B cell (primary cell): Measurements from ENCODE around the gene ZNF433. TPM values are rescaled to one million over a fixed set of nuclear protein-coding genes. Genes with fewer than 3 reads are reported as not detected.
A peak's percentile ranks its signal among the peaks of the same experiment; 100 is the strongest.

Source experiments
- ATAC-seq: fragments of 200-7000 bp; cut with Tn5 transposase; one replicate; pipeline ENCODE4 v1.10.0; 2021; ENCODE audit warnings: low read depth, mild to moderate bottlenecking, moderate number of reproducible peaks, moderate library complexity
- CTCF ChIA-PET: fragments of 350-600 bp; sonication (Branson Sonifier 250); formaldehyde crosslinking; loops from one replicate; lab custom pipeline; 2021; ENCODE audit warnings: antibody characterized with exemption, inconsistent platforms; lab: Charles Lee
- POLR2A ChIA-PET: fragments of 350-600 bp; sonication (Branson Sonifier 250); formaldehyde crosslinking; loops from one replicate; lab custom pipeline; 2021; ENCODE audit warnings: antibody characterized with exemption; lab: Charles Lee
- DNase-seq: peaks from one replicate; pipeline ENCODE4 v3.0.0; 2013
- H2AFZ ChIP-seq: 2 replicates; pipeline ENCODE4 v1.6.1; 2012; ENCODE audit warnings: mild to moderate bottlenecking, low read depth, low read length; ENCODE audit not compliant: insufficient read depth, poor library complexity, severe bottlenecking
- H3K27ac ChIP-seq, 2 donors: 1 replicate in 1 of 2; 2 replicates in 1 of 2; pipeline ENCODE4 v1.5.1; 2012 to 2013; ENCODE audit warnings: low read length in 2 of 2, mild to moderate bottlenecking in 2 of 2, moderate library complexity in 1 of 2
- H3K27me3 ChIP-seq, 4 experiments: fragments of 200-600 bp in 1 of 4; sonication (generic) in 1 of 4; replicated peaks in 1 of 4; 1 replicate in 2 of 4; 2 replicates in 2 of 4; pipeline versions ENCODE4 v1.6.1 to v1.7.0; 2013 to 2016; ENCODE audit warnings: low read length in 3 of 4, mild to moderate bottlenecking in 2 of 4, mixed read lengths in 1 of 4, moderate library complexity in 1 of 4; ENCODE audit not compliant: insufficient read depth in 4 of 4, control insufficient read depth in 3 of 4; ENCODE audit errors: control extremely low read depth in 1 of 4
- H3K36me3 ChIP-seq, 2 experiments: replicated peaks in 1 of 2; 1 replicate in 1 of 2; 2 replicates in 1 of 2; pipeline versions ENCODE4 v1.6.1 to v1.7.1; 2013; ENCODE audit warnings: low read length in 1 of 2; ENCODE audit not compliant: insufficient read depth in 2 of 2, control insufficient read depth in 1 of 2; ENCODE audit errors: control extremely low read depth in 1 of 2, extremely low read depth in 1 of 2
- H3K4me1 ChIP-seq, 2 donors: fragments of 200-600 bp in 1 of 2; sonication (generic) in 1 of 2; 1 replicate in 1 of 2; 2 replicates in 1 of 2; pipeline versions ENCODE4 v1.5.1 to v1.6.1; 2013 to 2017; ENCODE audit warnings: low read length in 2 of 2; ENCODE audit not compliant: control insufficient read depth in 2 of 2, insufficient read depth in 2 of 2
- H3K4me2 ChIP-seq: replicated peaks from 2 replicates; pipeline ENCODE3; 2012; ENCODE audit warnings: mild to moderate bottlenecking, low read depth, low read length; ENCODE audit not compliant: poor library complexity, severe bottlenecking
- H3K4me3 ChIP-seq, 5 experiments: fragments of 200-600 bp in 1 of 5; sonication (generic) in 1 of 5; 1 replicate in 3 of 5; 2 replicates in 2 of 5; pipeline versions ENCODE4 v1.5.1 to v1.7.0; 2011 to 2016; ENCODE audit warnings: low read length in 4 of 5, mild to moderate bottlenecking in 4 of 5, low read depth in 2 of 5, control low read depth in 1 of 5, moderate library complexity in 1 of 5; ENCODE audit not compliant: insufficient read depth in 1 of 5; ENCODE audit errors: control extremely low read depth in 1 of 5, extremely low read depth in 1 of 5
- H3K79me2 ChIP-seq: fragments of 200-600 bp; sonication (generic); one replicate; pipeline ENCODE4 v1.6.0; 2016; ENCODE audit warnings: low read length; ENCODE audit not compliant: control insufficient read depth, insufficient read depth
- H3K9ac ChIP-seq: fragments of 200-600 bp; sonication (generic); 2 replicates; pipeline ENCODE4 v1.6.1; 2017; ENCODE audit warnings: mild to moderate bottlenecking, low read length, moderate library complexity
- H3K9me3 ChIP-seq, 3 donors: one replicate each; pipeline versions ENCODE4 v1.6.1 to v1.7.1; 2013; ENCODE audit warnings: low read length in 2 of 3; ENCODE audit not compliant: control insufficient read depth in 2 of 3, insufficient read depth in 1 of 3; ENCODE audit errors: control extremely low read depth in 1 of 3
- H4K20me1 ChIP-seq: 2 replicates; pipeline ENCODE4 v1.6.0; 2012; ENCODE audit warnings: mild to moderate bottlenecking, low read length; ENCODE audit not compliant: insufficient read depth, control insufficient read depth, poor library complexity, severe bottlenecking
- H3K27ac Mint-ChIP-seq: one replicate; pipeline ENCODE4 v1.8.0; 2021; ENCODE audit warnings: mixed read lengths
- H3K27me3 Mint-ChIP-seq: one replicate; pipeline ENCODE4 v1.8.0; 2021; ENCODE audit warnings: mixed read lengths
- H3K4me1 Mint-ChIP-seq: one replicate; pipeline ENCODE4 v1.8.0; 2021; ENCODE audit warnings: mixed read lengths
- H3K4me3 Mint-ChIP-seq: one replicate; pipeline ENCODE4 v1.8.0; 2021; ENCODE audit warnings: mixed read lengths
- H3K9me3 Mint-ChIP-seq: one replicate; pipeline ENCODE4 v1.8.0; 2022; ENCODE audit warnings: mixed read lengths; ENCODE audit not compliant: insufficient read depth
- EZH2 ChIP-seq: IDR thresholded peaks from 2 replicates; pipeline ENCODE4 v1.6.1; 2012; ENCODE audit warnings: borderline replicate concordance, low read depth, mild to moderate bottlenecking, moderate library complexity, low read length; ENCODE audit not compliant: insufficient read depth, poor library complexity, severe bottlenecking
- WGBS: methylation state at CpG from one replicate; pipeline ENCODE4 v1.1.5; 2013; ENCODE audit warnings: missing lambda C conversion rate; ENCODE audit not compliant: insufficient coverage; 5-methylcytosine and 5-hydroxymethylcytosine counted together
- intact Hi-C: fragments of 100-400 bp; cut with micrococcal nuclease; formaldehyde crosslinking; loops from one replicate; pipeline ENCODE4 v1.10.0; 2022
- polyA plus RNA-seq: library from polyadenylated mRNA; depleted of rRNA; stranded (reverse); fragments of >200 nt; gene quantifications from 2 replicates; pipeline ENCODE4 v1.2.3, GENCODE V29; 2012
- total RNA-seq, 2 donors: library from RNA; stranded (reverse); fragments of 120-200 nt in 1 of 2; gene quantifications; 1 replicate in 1 of 2; 2 replicates in 1 of 2; pipeline versions ENCODE4 v1.2.3 to v1.2.4, GENCODE V29; 2013 to 2022
- TF ChIP-seq, protein P1 (sequence below): fragments of 200-600 bp; IDR thresholded peaks from one replicate; pipeline ENCODE4 v1.8.0; 2022; ENCODE audit warnings: antibody characterized with exemption, mild to moderate bottlenecking

Gene ZNF433
- total and polyA plus RNA-seq, 2 donors (not counting 1 experiment from before 2014, with no cell fraction given), result 1.3 to 7.3 TPM

DNA sequence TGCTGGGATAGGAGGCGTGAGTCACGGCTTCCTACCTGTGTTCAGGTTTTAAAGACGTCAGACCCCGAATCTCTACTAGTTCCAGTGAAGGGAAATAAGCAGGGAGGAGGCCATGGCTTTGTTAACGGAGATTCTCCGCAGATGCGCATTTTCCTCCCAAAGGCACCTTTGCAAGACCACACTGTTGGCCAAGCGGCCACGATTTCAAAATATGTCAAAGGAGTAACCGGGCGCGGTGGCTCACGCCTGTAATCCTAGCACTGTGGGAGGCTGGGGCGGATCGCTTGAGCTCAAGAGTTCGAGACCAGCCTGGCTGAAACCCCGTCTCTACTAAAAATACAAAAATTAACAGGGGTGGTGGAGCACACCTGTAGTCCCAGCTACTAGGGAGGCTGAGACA is 48.7 kb downstream of the ZNF433 start:
- Mint-ChIP-seq H3K27ac (no peak overlapping the region), H3K4me3 (no peak overlapping the region), H3K27me3 (no peaks in the 10 kb centered on the region), H3K4me1 (peaks cover 17% of the 10 kb centered on the region), H3K9me3 (no peaks in the 10 kb centered on the region)
- no peak overlapping the region for H3K9ac ChIP-seq
- H3K79me2 ChIP-seq, result peaks cover 33% of the 10 kb centered on the region
- ATAC-seq (no peak), DNase-seq (no peak)
- no peaks in the 10 kb centered on the region for H3K36me3 ChIP-seq
- no peaks in the 10 kb centered on the region for H3K27me3 ChIP-seq
- peaks cover 12% of the 10 kb centered on the region for H4K20me1 ChIP-seq
- H3K27ac ChIP-seq, result no peak overlapping the region
- peaks cover 0 to 6% of the 10 kb centered on the region in 2 donors for H3K4me1 ChIP-seq
- H3K4me2 ChIP-seq, result peak overlapping the region; percentile 96
- peaks cover 1 to 13% (median 10%) of the 10 kb centered on the region in 3 donors for H3K9me3 ChIP-seq
- no peak overlapping the region for H3K4me3 ChIP-seq
- intact Hi-C loops, result loop anchor here (1.0 to 5.0 kb wide), 3 partner anchors 78 to 188 kb away; partner anchors contain the start of genes ZNF440, ZNF491 and ZNF844
- no peak overlapping the region for H2AFZ ChIP-seq
- WGBS, result 100% methylated on average over 4 of the region's 17 CpGs
- CTCF ChIA-PET, result interaction anchor here (1.0 to 7.3 kb wide), 4 partner anchors 24 to 189 kb away, joined by 3 to 173 read pairs (median 67); partner anchors contain the start of genes ZNF700 and ZNF763
- TF ChIP-seq EZH2, result no peak
- TF ChIP-seq, protein P1, sequence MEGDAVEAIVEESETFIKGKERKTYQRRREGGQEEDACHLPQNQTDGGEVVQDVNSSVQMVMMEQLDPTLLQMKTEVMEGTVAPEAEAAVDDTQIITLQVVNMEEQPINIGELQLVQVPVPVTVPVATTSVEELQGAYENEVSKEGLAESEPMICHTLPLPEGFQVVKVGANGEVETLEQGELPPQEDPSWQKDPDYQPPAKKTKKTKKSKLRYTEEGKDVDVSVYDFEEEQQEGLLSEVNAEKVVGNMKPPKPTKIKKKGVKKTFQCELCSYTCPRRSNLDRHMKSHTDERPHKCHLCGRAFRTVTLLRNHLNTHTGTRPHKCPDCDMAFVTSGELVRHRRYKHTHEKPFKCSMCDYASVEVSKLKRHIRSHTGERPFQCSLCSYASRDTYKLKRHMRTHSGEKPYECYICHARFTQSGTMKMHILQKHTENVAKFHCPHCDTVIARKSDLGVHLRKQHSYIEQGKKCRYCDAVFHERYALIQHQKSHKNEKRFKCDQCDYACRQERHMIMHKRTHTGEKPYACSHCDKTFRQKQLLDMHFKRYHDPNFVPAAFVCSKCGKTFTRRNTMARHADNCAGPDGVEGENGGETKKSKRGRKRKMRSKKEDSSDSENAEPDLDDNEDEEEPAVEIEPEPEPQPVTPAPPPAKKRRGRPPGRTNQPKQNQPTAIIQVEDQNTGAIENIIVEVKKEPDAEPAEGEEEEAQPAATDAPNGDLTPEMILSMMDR, result no peak
- POLR2A ChIA-PET, result interaction anchor here (0.6 to 3.5 kb wide), 4 partner anchors 22 to 1170 kb away, joined by 3 to 38 read pairs (median 22); partner anchors contain the start of genes ZNF700 and ZNF763

DNA sequence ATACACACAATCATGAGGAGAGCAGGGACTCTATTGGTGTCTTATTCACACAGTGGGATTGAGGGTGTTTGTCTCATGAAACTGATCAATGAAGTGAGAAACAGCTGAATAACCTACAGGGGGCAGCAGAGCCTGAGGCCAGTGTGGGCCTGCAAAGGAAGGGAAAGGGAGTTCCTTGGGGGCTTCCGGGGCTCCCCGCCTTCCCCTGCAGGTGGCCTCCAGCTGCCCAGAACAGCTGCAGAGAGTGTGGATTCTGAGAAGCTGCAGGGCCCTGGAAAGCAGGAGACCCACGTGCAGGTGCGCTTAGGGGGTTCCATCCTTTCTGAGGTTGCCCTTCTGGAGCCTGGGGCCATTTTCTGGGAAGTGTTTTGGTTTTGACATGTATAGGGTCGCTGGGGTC is 50.5 kb downstream of the ZNF433 start:
- no peaks in the 10 kb centered on the region for H3K9me3 Mint-ChIP-seq
- Histone ChIP-seq H3K4me3 (no peak overlapping the region), H3K4me2 (no peak overlapping the region), H3K27ac (no peak overlapping the region), H3K27me3 (no peaks in the 10 kb centered on the region), H3K79me2 (peaks cover 15% of the 10 kb centered on the region), H3K9ac (no peak overlapping the region), H3K4me1 (peaks cover 3 to 13% of the 10 kb centered on the region in 2 donors), H2AFZ (no peak overlapping the region), H3K36me3 (no peaks in the 10 kb centered on the region), H3K9me3 (peaks cover 4 to 29% (median 27%) of the 10 kb centered on the region in 3 donors), H4K20me1 (peaks cover 8% of the 10 kb centered on the region)
- WGBS, result 41% methylated on average over 5 of the region's 5 CpGs
- intact Hi-C loops, result loop anchor here (5.0 kb wide), 1 partner anchor 173 kb away; the partner anchor contains the start of gene ZNF440
- H3K27ac Mint-ChIP-seq, result no peak overlapping the region
- peaks cover 17% of the 10 kb centered on the region for H3K4me1 Mint-ChIP-seq
- ChIA-PET CTCF (interaction anchor here (1.0 to 7.2 kb wide), 4 partner anchors 21 to 132 kb away, joined by 3 to 173 read pairs (median 5); partner anchors contain the start of gene ZNF700), POLR2A (no interaction called here)
- H3K27me3 Mint-ChIP-seq, result no peaks in the 10 kb centered on the region
- ATAC-seq (no peak), DNase-seq (peak; percentile 30)
- H3K4me3 Mint-ChIP-seq, result no peak overlapping the region
- TF ChIP-seq EZH2, result no peak
- TF ChIP-seq, protein P1, result peak; percentile 20
